Upper lobe of left lung (tissue), 6 donors: ENCODE results near the gene ZMYND8. TPM values are rescaled to one million over a fixed set of nuclear protein-coding genes. Genes with fewer than 3 reads are reported as not detected.
"Not testable (repeated sequence)": the region's sequence is repeated elsewhere in the genome, so short reads cannot be mapped to it uniquely, and the experiment has no call there.

Source experiments
- ATAC-seq, 2 donors: fragments of 200-7000 bp; cut with Tn5 transposase; one replicate each; pipeline ENCODE4 v1.9.1; 2022; ENCODE audit warnings: mild to moderate bottlenecking in 2 of 2, moderate library complexity in 2 of 2; ENCODE audit not compliant: low FRiP score in 2 of 2
- DNase-seq, 2 donors: peaks; one replicate each; pipeline ENCODE4 v3.0.0-alpha.2; 2019 to 2020
- H3K27ac ChIP-seq, 4 donors: fragments of 200-600 bp; sonication (generic); one replicate each; pipeline ENCODE4 v1.5.1; 2016 to 2019
- H3K27me3 ChIP-seq, 4 donors: fragments of 200-600 bp; sonication (generic); one replicate each; pipeline ENCODE4 v1.5.1; 2017 to 2019
- H3K36me3 ChIP-seq, 4 donors: fragments of 200-600 bp; sonication (generic); one replicate each; pipeline ENCODE4 v1.5.1; 2016 to 2019
- H3K4me1 ChIP-seq, 4 donors: fragments of 200-600 bp; sonication (generic); one replicate each; pipeline ENCODE4 v1.5.1; 2018 to 2019
- H3K4me3 ChIP-seq, 4 donors: fragments of 200-600 bp; sonication (generic); one replicate each; pipeline ENCODE4 v1.5.1; 2017 to 2019; ENCODE audit warnings: mild to moderate bottlenecking in 2 of 4, moderate library complexity in 1 of 4
- H3K9me3 ChIP-seq, 4 donors: fragments of 200-600 bp; sonication (generic); one replicate each; pipeline ENCODE4 v1.5.1; 2018 to 2019
- CTCF ChIP-seq, 6 experiments: fragments of 450-650 bp in 4 of 6; fragments of 200-600 bp in 2 of 6; sonication (generic) in 2 of 6; IDR thresholded peaks; one replicate each; pipeline ENCODE4 v1.5.1; 2016 to 2019; ENCODE audit warnings: antibody characterized with exemption in 6 of 6
- EP300 ChIP-seq, 4 donors: sonication (generic); formaldehyde crosslinking; IDR thresholded peaks; one replicate each; pipeline ENCODE4 v1.5.1; 2017; ENCODE audit warnings: antibody characterized with exemption in 4 of 4, control low read depth in 2 of 4
- POLR2A ChIP-seq, 4 donors: fragments of 450-650 bp; IDR thresholded peaks; one replicate each; pipeline ENCODE4 v1.5.1; 2016 to 2017; ENCODE audit warnings: antibody characterized with exemption in 4 of 4, mild to moderate bottlenecking in 2 of 4
- POLR2AphosphoS5 ChIP-seq, 2 donors: sonication (generic); formaldehyde crosslinking; IDR thresholded peaks; one replicate each; pipeline ENCODE4 v1.5.1; 2017; ENCODE audit warnings: antibody characterized with exemption in 2 of 2
- WGBS, 2 donors: methylation state at CpG; one replicate each; pipeline ENCODE4 v1.1.5; 2017 to 2018; 5-methylcytosine and 5-hydroxymethylcytosine counted together
- total RNA-seq, 6 donors: library from RNA; depleted of rRNA in 4 of 6; stranded (reverse); fragments of >200 nt in 4 of 6; gene quantifications; one replicate each; pipeline versions ENCODE4 v1.1.0 to v1.2.1, GENCODE V29; 2016 to 2021
- donor health status: DM: no; HTN: no; CAD: no; lungs with moderate emphysema.
- donor health status: DM: no; HTN: yes; CAD: no; lungs with severe emphysema.

ZMYND8 gene
- total RNA-seq, 6 donors from 2014 or later = 24.6 to 120 (median 51.8) TPM

GRCh38 chr20:47280228-47280627 is 76.3 kb downstream of the ZMYND8 start:
- no peak for TF ChIP-seq EP300 (IDR thresholded peaks at IDR 0.05)
- TF ChIP-seq CTCF (IDR thresholded peaks at IDR 0.05) = no peak
- no peak for TF ChIP-seq POLR2A (IDR thresholded peaks at IDR 0.05)
- TF ChIP-seq POLR2AphosphoS5 (IDR thresholded peaks at IDR 0.05) = no peak
- Histone ChIP-seq H3K9me3 (no peaks in the 10 kb centered on the region), H3K27ac (no peak overlapping the region), H3K4me3 (no peak overlapping the region), H3K36me3 (peaks cover 11 to 90% (median 62%) of the 10 kb centered on the region in 4 donors), H3K4me1 (peaks cover 0 to 4% (median 2%) of the 10 kb centered on the region in 4 donors), H3K27me3 (no peaks in the 10 kb centered on the region)
- no peak for ATAC-seq
- DNase-seq = no peak
- WGBS, 2 donors = 85 to 95% methylated on average over 7 of the region's 7 CpGs

- 93 to 95% methylated on average over 8 of the region's 8 CpGs for WGBS, 2 donors
- Histone ChIP-seq H3K36me3 (peaks cover 11 to 80% (median 53%) of the 10 kb centered on the region in 4 donors), H3K9me3 (no peaks in the 10 kb centered on the region), H3K27me3 (no peaks in the 10 kb centered on the region), H3K27ac (peak overlapping the region in 2 of 4 donors; percentile 7 to 45), H3K4me3 (no peak overlapping the region), H3K4me1 (peaks cover 8 to 16% (median 14%) of the 10 kb centered on the region in 4 donors)
- DNase-seq = no peak
- TF ChIP-seq EP300 (IDR thresholded peaks at IDR 0.05) = no peak
- no peak for TF ChIP-seq POLR2AphosphoS5 (IDR thresholded peaks at IDR 0.05)
- ATAC-seq = no peak
Measured at GRCh38 chr20:47278907-47279348, 77.6 kb downstream of the ZMYND8 start.

- DNase-seq, H3K9me3 ChIP-seq, ATAC-seq, H3K4me3 ChIP-seq, H3K27me3 ChIP-seq: not testable (repeated sequence)
- WGBS, 2 donors = 94 to 95% methylated on average over 5 of the region's 5 CpGs
- Histone ChIP-seq H3K4me1 (peaks cover 18 to 28% (median 27%) of the 10 kb centered on the region in 4 donors), H3K36me3 (peaks cover 11 to 72% (median 39%) of the 10 kb centered on the region in 4 donors), H3K27ac (peak overlapping the region in 3 of 4 donors; percentile 27 to 85 (median 52))
Measured at GRCh38 chr20:47277535-47277872, 79.0 kb downstream of the ZMYND8 start.

- peaks cover 11 to 70% (median 36%) of the 10 kb centered on the region in 4 donors for H3K36me3 ChIP-seq
- no peaks in the 10 kb centered on the region for H3K27me3 ChIP-seq
- TF ChIP-seq CTCF (IDR thresholded peaks at IDR 0.05) (no peak), POLR2AphosphoS5 (IDR thresholded peaks at IDR 0.05) (peak in 1 of 2 donors; percentile 13), EP300 (IDR thresholded peaks at IDR 0.05) (no peak), POLR2A (IDR thresholded peaks at IDR 0.05) (no peak)
- peak overlapping the region in 3 of 4 donors; percentile 27 to 85 (median 52) for H3K27ac ChIP-seq
- peak in 1 of 2 donors; percentile 34 for DNase-seq
- no peak overlapping the region for H3K4me3 ChIP-seq
- no peaks in the 10 kb centered on the region for H3K9me3 ChIP-seq
- no peak for ATAC-seq
- peaks cover 18 to 29% (median 27%) of the 10 kb centered on the region in 4 donors for H3K4me1 ChIP-seq
- WGBS, 2 donors = 77 to 84% methylated on average over 8 of the region's 8 CpGs
Measured at GRCh38 chr20:47276851-47277534, 79.5 kb downstream of the ZMYND8 start.

- Histone ChIP-seq H3K27ac (peak overlapping the region in 3 of 4 donors; percentile 38 to 85 (median 66)), H3K9me3 (no peaks in the 10 kb centered on the region), H3K36me3 (peaks cover 11 to 70% (median 34%) of the 10 kb centered on the region in 4 donors), H3K27me3 (no peaks in the 10 kb centered on the region), H3K4me1 (peaks cover 18 to 29% (median 27%) of the 10 kb centered on the region in 4 donors), H3K4me3 (no peak overlapping the region)
- 97 to 98% methylated on average over 19 to 20 of the region's 20 CpGs for WGBS, 2 donors
- ATAC-seq (no peak), DNase-seq (peak in 1 of 2 donors; percentile 57)
- TF ChIP-seq CTCF (IDR thresholded peaks at IDR 0.05) (no peak), POLR2AphosphoS5 (IDR thresholded peaks at IDR 0.05) (no peak), EP300 (IDR thresholded peaks at IDR 0.05) (no peak), POLR2A (IDR thresholded peaks at IDR 0.05) (no peak)
Measured at GRCh38 chr20:47276251-47276650, 80.2 kb downstream of the ZMYND8 start.
